GM23248 (cell line): ENCODE data around the gene INSIG2. TPM values are rescaled to one million over a fixed set of nuclear protein-coding genes. Genes with fewer than 3 reads are reported as not detected.

Source experiments
- DNase-seq: peaks from one replicate; pipeline ENCODE4 v3.0.0-alpha.2; 2015
- H2AFZ ChIP-seq: fragments of 200-600 bp; sonication (generic); 2 replicates; pipeline ENCODE4 v1.6.1; 2016; ENCODE audit warnings: antibody characterized with exemption
- H3F3A ChIP-seq: fragments of 200-600 bp; sonication (generic); 2 replicates; pipeline ENCODE4 v1.6.1; 2016; ENCODE audit warnings: mild to moderate bottlenecking, antibody characterized with exemption, mixed run types; ENCODE audit not compliant: insufficient read depth
- H3K27ac ChIP-seq: fragments of 200-600 bp; sonication (generic); 2 replicates; pipeline ENCODE4 v1.5.1; 2016; ENCODE audit warnings: mild to moderate bottlenecking
- H3K27me3 ChIP-seq: fragments of 200-600 bp; sonication (generic); replicated peaks from 2 replicates; pipeline ENCODE4 v1.6.1; 2016; ENCODE audit warnings: mild to moderate bottlenecking; ENCODE audit not compliant: insufficient read depth
- H3K36me3 ChIP-seq: fragments of 200-600 bp; sonication (generic); 2 replicates; pipeline ENCODE4 v1.6.1; 2016; ENCODE audit warnings: low read depth, mild to moderate bottlenecking
- H3K4me1 ChIP-seq: fragments of 200-600 bp; sonication (generic); 2 replicates; pipeline ENCODE4 v1.6.1; 2016; ENCODE audit warnings: mild to moderate bottlenecking; ENCODE audit not compliant: insufficient read depth
- H3K4me2 ChIP-seq: fragments of 200-600 bp; sonication (generic); one replicate; pipeline ENCODE4 v1.6.1; 2016; ENCODE audit warnings: mild to moderate bottlenecking; ENCODE audit not compliant: unreplicated experiment
- H3K4me3 ChIP-seq: fragments of 200-600 bp; sonication (generic); 2 replicates; pipeline ENCODE4 v1.5.1; 2016; ENCODE audit warnings: mild to moderate bottlenecking
- H3K79me2 ChIP-seq: fragments of 200-600 bp; sonication (generic); 2 replicates; pipeline ENCODE4 v1.6.1; 2016; ENCODE audit warnings: mild to moderate bottlenecking; ENCODE audit not compliant: insufficient read depth
- H3K9ac ChIP-seq: fragments of 200-600 bp; sonication (generic); 2 replicates; pipeline ENCODE4 v1.6.1; 2016; ENCODE audit warnings: mild to moderate bottlenecking
- H3K9me2 ChIP-seq: fragments of 200-600 bp; sonication (generic); 2 replicates; pipeline ENCODE4 v1.6.1; 2016; ENCODE audit warnings: mixed run types, mild to moderate bottlenecking, moderate library complexity; ENCODE audit not compliant: insufficient read depth
- H3K9me3 ChIP-seq: fragments of 200-600 bp; sonication (generic); one replicate; pipeline ENCODE4 v1.6.1; 2017; ENCODE audit warnings: low read depth
- H4K20me1 ChIP-seq: fragments of 200-600 bp; sonication (generic); 2 replicates; pipeline ENCODE4 v1.6.0; 2016; ENCODE audit not compliant: insufficient read depth
- EZH2 ChIP-seq: fragments of 200-600 bp; sonication (generic); IDR thresholded peaks from 2 replicates; pipeline ENCODE4 v1.6.1; 2018; ENCODE audit warnings: antibody characterized with exemption, mild to moderate bottlenecking; ENCODE audit not compliant: insufficient read depth, poor library complexity, severe bottlenecking
- EZH2phosphoT487 ChIP-seq: fragments of 200-600 bp; sonication (generic); IDR thresholded peaks from 2 replicates; pipeline ENCODE4 v1.6.1; 2018; ENCODE audit warnings: antibody characterized with exemption, moderate library complexity, mild to moderate bottlenecking, low read depth; ENCODE audit not compliant: insufficient read depth
- WGBS, 2 experiments: methylation state at CpG; one replicate each; pipeline ENCODE4 v1.1.6; 2015 to 2017; ENCODE audit warnings: low lambda C conversion rate in 2 of 2, low coverage in 1 of 2; ENCODE audit errors: missing lambda C conversion rate in 2 of 2; 5-methylcytosine and 5-hydroxymethylcytosine counted together
- in situ Hi-C: fragments of 300-500 bp; cut with MboI; formaldehyde crosslinking; loops from 2 replicates; pipeline ENCODE4 v1.15.0; 2020
- polyA plus RNA-seq: library from polyadenylated mRNA; unstranded; fragments of >200 nt; fragmentation: Nextera tagmentation; extraction: Ambion mirVana; gene quantifications from 2 replicates; pipeline ENCODE4 v1.2.1, GENCODE V29; 2016
- total RNA-seq: library from RNA; depleted of rRNA; stranded (reverse); fragments of >200 nt; shearing (Covaris generic); gene quantifications from 2 replicates; pipeline ENCODE4 v1.2.3, GENCODE V29; 2014; rRNA removed

INSIG2 gene
- total and polyA plus RNA-seq, 2 experiments from 2014 or later = 13.0 to 36.1 TPM

- no peaks in the 10 kb centered on the region for H3K36me3 ChIP-seq
- no peak overlapping the region for H2AFZ ChIP-seq
- no peak overlapping the region for H3K27ac ChIP-seq
- H3K4me2 ChIP-seq = peak overlapping the region; percentile 24
- TF ChIP-seq EZH2 (no peak), EZH2phosphoT487 (no peak)
- in situ Hi-C loops = no loop called here
- H3F3A ChIP-seq = peaks cover 12% of the 10 kb centered on the region; the same call in 1 of the 2 replicates
- DNase-seq = peak; percentile 26
- WGBS, 2 experiments = 11 to 18% methylated on average over 3 of the region's 3 CpGs
- no peaks in the 10 kb centered on the region for H3K9me3 ChIP-seq
- no peaks in the 10 kb centered on the region; the same call in 1 of the 2 replicates for H3K27me3 ChIP-seq
- no peaks in the 10 kb centered on the region for H4K20me1 ChIP-seq
- no peaks in the 10 kb centered on the region for H3K79me2 ChIP-seq
- no peak overlapping the region for H3K4me3 ChIP-seq
- no peak overlapping the region for H3K9ac ChIP-seq
- H3K4me1 ChIP-seq = peaks cover 12% of the 10 kb centered on the region
- no peaks in the 10 kb centered on the region for H3K9me2 ChIP-seq
Measured at GRCh38 chr2:118148809-118149208, 60.5 kb downstream of the INSIG2 start.

GRCh38 chr2:118150294-118150693 lies 62.0 kb downstream of the INSIG2 start:
- H3K9me3 ChIP-seq = no peaks in the 10 kb centered on the region
- H3K27ac ChIP-seq = no peak overlapping the region
- no peak overlapping the region for H3K4me2 ChIP-seq
- H3K9ac ChIP-seq = no peak overlapping the region
- H3K79me2 ChIP-seq = no peaks in the 10 kb centered on the region
- no peaks in the 10 kb centered on the region for H4K20me1 ChIP-seq
- H2AFZ ChIP-seq = no peak overlapping the region
- no peak for TF ChIP-seq EZH2phosphoT487
- no peak for TF ChIP-seq EZH2
- peaks cover 12% of the 10 kb centered on the region for H3K4me1 ChIP-seq
- peaks cover 12% of the 10 kb centered on the region; the same call in 1 of the 2 replicates for H3F3A ChIP-seq
- no peak overlapping the region for H3K4me3 ChIP-seq
- no peaks in the 10 kb centered on the region for H3K27me3 ChIP-seq
- in situ Hi-C loops = no loop called here
- H3K9me2 ChIP-seq = no peaks in the 10 kb centered on the region
- no peak for DNase-seq
- no peaks in the 10 kb centered on the region for H3K36me3 ChIP-seq

GRCh38 chr2:118151831-118152230 lies 63.6 kb downstream of the INSIG2 start:
- Histone ChIP-seq H2AFZ (no peak overlapping the region), H3K36me3 (no peaks in the 10 kb centered on the region), H3K4me3 (no peak overlapping the region), H3K9ac (no peak overlapping the region), H3K27ac (no peak overlapping the region), H3K79me2 (no peaks in the 10 kb centered on the region), H3K9me2 (no peaks in the 10 kb centered on the region), H3K4me2 (no peak overlapping the region), H3K9me3 (no peaks in the 10 kb centered on the region), H3K27me3 (no peaks in the 10 kb centered on the region), H4K20me1 (no peaks in the 10 kb centered on the region), H3K4me1 (peaks cover 12% of the 10 kb centered on the region), H3F3A (peaks cover 12% of the 10 kb centered on the region; the same call in 1 of the 2 replicates)
- WGBS, 2 experiments = 93 to 95% methylated on average over 1 of the region's 1 CpG
- in situ Hi-C loops = no loop called here
- TF ChIP-seq EZH2phosphoT487 = no peak
- TF ChIP-seq EZH2 = no peak
- DNase-seq = no peak

GRCh38 chr2:118153433-118153832 lies 65.2 kb downstream of the INSIG2 start:
- H3F3A ChIP-seq = peaks cover 12% of the 10 kb centered on the region; the same call in 1 of the 2 replicates
- in situ Hi-C loops = no loop called here
- no peaks in the 10 kb centered on the region for H4K20me1 ChIP-seq
- H3K4me2 ChIP-seq = no peak overlapping the region
- DNase-seq = no peak
- no peaks in the 10 kb centered on the region for H3K9me3 ChIP-seq
- no peaks in the 10 kb centered on the region for H3K79me2 ChIP-seq
- WGBS, 2 experiments = 32 to 42% methylated on average over 4 of the region's 4 CpGs
- no peak overlapping the region for H3K9ac ChIP-seq
- 0 out of 2 replicates have a peak, but pooled peaks cover 4% of the 10 kb centered on the region for H3K27me3 ChIP-seq
- H3K4me1 ChIP-seq = peaks cover 12% of the 10 kb centered on the region
- TF ChIP-seq EZH2phosphoT487 (no peak), EZH2 (no peak)
- H3K36me3 ChIP-seq = no peaks in the 10 kb centered on the region
- no peak overlapping the region for H3K27ac ChIP-seq
- no peaks in the 10 kb centered on the region for H3K9me2 ChIP-seq
- H2AFZ ChIP-seq = no peak overlapping the region
- no peak overlapping the region for H3K4me3 ChIP-seq

- peaks cover 8% of the 10 kb centered on the region; the same call in 1 of the 2 replicates for H3K4me1 ChIP-seq
- no peak overlapping the region for H2AFZ ChIP-seq
- TF ChIP-seq EZH2 (no peak), EZH2phosphoT487 (no peak)
- DNase-seq = no peak
- no peaks in the 10 kb centered on the region for H3K36me3 ChIP-seq
- no peak overlapping the region for H3K4me2 ChIP-seq
- WGBS, 2 experiments = 73 to 76% methylated on average over 2 of the region's 2 CpGs
- in situ Hi-C loops = no loop called here
- H3K27me3 ChIP-seq = 0 out of 2 replicates have a peak, but pooled peaks cover 11% of the 10 kb centered on the region
- H3K79me2 ChIP-seq = no peaks in the 10 kb centered on the region
- H3K9me3 ChIP-seq = no peaks in the 10 kb centered on the region
- H3F3A ChIP-seq = peaks cover 12% of the 10 kb centered on the region; the same call in 1 of the 2 replicates
- no peak overlapping the region for H3K4me3 ChIP-seq
- no peaks in the 10 kb centered on the region for H3K9me2 ChIP-seq
- no peaks in the 10 kb centered on the region for H4K20me1 ChIP-seq
- no peak overlapping the region for H3K9ac ChIP-seq
- H3K27ac ChIP-seq = no peak overlapping the region
Measured at GRCh38 chr2:118154176-118154575, 65.9 kb downstream of the INSIG2 start.

Other genes with a start within 250 kb of the INSIG2 start
- gene CCDC93, start 74.4 kb upstream of the INSIG2 start, total RNA-seq = 15.9 and 23.8 TPM in 2 replicates
- 11.4 and 12.8 TPM in 2 replicates for gene CCDC93, start 74.4 kb upstream of the INSIG2 start, polyA plus RNA-seq